ENCODE data around the gene KANSL1.

- TF ChIP-seq, protein P1, sequence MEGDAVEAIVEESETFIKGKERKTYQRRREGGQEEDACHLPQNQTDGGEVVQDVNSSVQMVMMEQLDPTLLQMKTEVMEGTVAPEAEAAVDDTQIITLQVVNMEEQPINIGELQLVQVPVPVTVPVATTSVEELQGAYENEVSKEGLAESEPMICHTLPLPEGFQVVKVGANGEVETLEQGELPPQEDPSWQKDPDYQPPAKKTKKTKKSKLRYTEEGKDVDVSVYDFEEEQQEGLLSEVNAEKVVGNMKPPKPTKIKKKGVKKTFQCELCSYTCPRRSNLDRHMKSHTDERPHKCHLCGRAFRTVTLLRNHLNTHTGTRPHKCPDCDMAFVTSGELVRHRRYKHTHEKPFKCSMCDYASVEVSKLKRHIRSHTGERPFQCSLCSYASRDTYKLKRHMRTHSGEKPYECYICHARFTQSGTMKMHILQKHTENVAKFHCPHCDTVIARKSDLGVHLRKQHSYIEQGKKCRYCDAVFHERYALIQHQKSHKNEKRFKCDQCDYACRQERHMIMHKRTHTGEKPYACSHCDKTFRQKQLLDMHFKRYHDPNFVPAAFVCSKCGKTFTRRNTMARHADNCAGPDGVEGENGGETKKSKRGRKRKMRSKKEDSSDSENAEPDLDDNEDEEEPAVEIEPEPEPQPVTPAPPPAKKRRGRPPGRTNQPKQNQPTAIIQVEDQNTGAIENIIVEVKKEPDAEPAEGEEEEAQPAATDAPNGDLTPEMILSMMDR (IDR thresholded peaks at IDR 0.05), result peak; percentile 93 to 99 (median 95)
- TF ChIP-seq POLR2A (IDR thresholded peaks at IDR 0.05), result no peak
- no peak for TF ChIP-seq POLR2AphosphoS5 (IDR thresholded peaks at IDR 0.05; ENCODE audit: insufficient read depth in 1 of 2, low read depth in 1 of 2)
Measured at GRCh38 chr17:46002311-46002972, 190.8 kb downstream of the KANSL1 start.

Data from vagina (tissue), 2 donors.